ENCODE measurements around the gene DIAPH1. TPM values are rescaled to one million over a fixed set of nuclear protein-coding genes. Genes with fewer than 3 reads are reported as not detected.

The DIAPH1 gene
- total RNA-seq, 1 experiment from 2014 or later, result 117 TPM

DNA sequence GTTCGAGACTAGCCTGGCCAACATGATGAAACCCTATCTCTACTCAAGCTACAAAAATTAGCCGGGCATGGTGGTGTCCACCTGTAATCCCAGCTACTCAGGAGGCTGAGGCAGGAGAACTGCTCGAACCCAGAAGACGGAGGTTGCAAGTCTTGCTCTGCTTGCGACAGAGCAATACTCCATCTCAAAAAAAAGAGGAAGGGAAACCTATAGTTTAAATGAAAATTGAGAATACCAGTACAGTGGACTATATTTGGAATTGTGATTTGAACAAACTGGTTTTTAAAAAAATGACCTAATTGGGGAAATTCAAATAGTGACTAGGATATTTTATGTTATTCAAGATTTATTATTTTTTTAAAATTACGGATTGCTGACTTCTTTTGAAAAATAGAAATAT is 33.2 kb downstream of the DIAPH1 start:
- H3K79me2 ChIP-seq (ENCODE audit: insufficient read depth, low read length), result no peaks in the 10 kb centered on the region; the same call in 1 of the 2 replicates
- H2BK120ac ChIP-seq (ENCODE audit: low read depth, low read length, poor library complexity, severe bottlenecking), result no peak overlapping the region
- no CpG with 5 or more reads among the region's 6 CpGs for WGBS (ENCODE audit: extremely low coverage, insufficient read length, low lambda C conversion rate)
- no peak overlapping the region for H3K4ac ChIP-seq (ENCODE audit: low read depth, low read length)
- H3K27me3 ChIP-seq (ENCODE audit: insufficient read depth, low read length), result no peaks in the 10 kb centered on the region
- no peak overlapping the region for H3K14ac ChIP-seq (ENCODE audit: insufficient read depth, low read length)
- no peak overlapping the region for H3K27ac ChIP-seq (ENCODE audit: insufficient read length, low read depth, low read length)
- H3K79me1 ChIP-seq (ENCODE audit: insufficient read depth, low read depth, low read length, poor library complexity, severe bottlenecking), result peaks cover 6% of the 10 kb centered on the region
- H3K23me2 ChIP-seq (ENCODE audit: insufficient read length, low read depth, low read length, poor library complexity, severe bottlenecking), result no peaks in the 10 kb centered on the region
- H4K5ac ChIP-seq (ENCODE audit: insufficient read length, low read depth, low read length), result no peak overlapping the region
- no peak overlapping the region for H3T11ph ChIP-seq (ENCODE audit: low read length)
- H3K36me3 Mint-ChIP-seq (ENCODE audit: insufficient read depth in 1 of 3, low read depth in 3 of 3), result peaks cover 17 to 60% (median 44%) of the 10 kb centered on the region in 3 experiments; a peak in 6 of 7 replicates
- no peak overlapping the region for H3K4me2 ChIP-seq (ENCODE audit: insufficient read depth, insufficient read length, low read length)
- no peak overlapping the region for H3K27ac Mint-ChIP-seq
- no peaks in the 10 kb centered on the region for H3K9me3 Mint-ChIP-seq
- H3K56ac ChIP-seq (ENCODE audit: insufficient read length, low read depth, low read length), result no peak overlapping the region
- no peak for DNase-seq
- TF ChIP-seq, protein P1, sequence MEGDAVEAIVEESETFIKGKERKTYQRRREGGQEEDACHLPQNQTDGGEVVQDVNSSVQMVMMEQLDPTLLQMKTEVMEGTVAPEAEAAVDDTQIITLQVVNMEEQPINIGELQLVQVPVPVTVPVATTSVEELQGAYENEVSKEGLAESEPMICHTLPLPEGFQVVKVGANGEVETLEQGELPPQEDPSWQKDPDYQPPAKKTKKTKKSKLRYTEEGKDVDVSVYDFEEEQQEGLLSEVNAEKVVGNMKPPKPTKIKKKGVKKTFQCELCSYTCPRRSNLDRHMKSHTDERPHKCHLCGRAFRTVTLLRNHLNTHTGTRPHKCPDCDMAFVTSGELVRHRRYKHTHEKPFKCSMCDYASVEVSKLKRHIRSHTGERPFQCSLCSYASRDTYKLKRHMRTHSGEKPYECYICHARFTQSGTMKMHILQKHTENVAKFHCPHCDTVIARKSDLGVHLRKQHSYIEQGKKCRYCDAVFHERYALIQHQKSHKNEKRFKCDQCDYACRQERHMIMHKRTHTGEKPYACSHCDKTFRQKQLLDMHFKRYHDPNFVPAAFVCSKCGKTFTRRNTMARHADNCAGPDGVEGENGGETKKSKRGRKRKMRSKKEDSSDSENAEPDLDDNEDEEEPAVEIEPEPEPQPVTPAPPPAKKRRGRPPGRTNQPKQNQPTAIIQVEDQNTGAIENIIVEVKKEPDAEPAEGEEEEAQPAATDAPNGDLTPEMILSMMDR (conservative IDR thresholded peaks at IDR 0.05), result no peak
- no peaks in the 10 kb centered on the region for H3K4me1 ChIP-seq (ENCODE audit: insufficient read depth, low read length)
- H3K23ac ChIP-seq (ENCODE audit: insufficient read length, low read depth, low read length), result no peak overlapping the region
- no peak overlapping the region for H2BK20ac ChIP-seq (ENCODE audit: low read depth, low read length, poor library complexity, severe bottlenecking)
- no peak overlapping the region for H4K91ac ChIP-seq (ENCODE audit: insufficient read length, low read depth, low read length)
- no peak overlapping the region for H2AK5ac ChIP-seq (ENCODE audit: insufficient read length, low read length)
- H3K4me1 Mint-ChIP-seq, result no peaks in the 10 kb centered on the region
- H2BK5ac ChIP-seq (ENCODE audit: insufficient read length, low read length), result no peak overlapping the region
- no peak overlapping the region for H2AFZ ChIP-seq (ENCODE audit: low read length)
- no peak overlapping the region for H4K8ac ChIP-seq (replicated peaks; ENCODE audit: insufficient read length, low read depth, low read length)
- H3K9ac ChIP-seq (ENCODE audit: extremely low read depth, insufficient read length, low read length), result no peak overlapping the region
- H3K9me3 ChIP-seq (ENCODE audit: control insufficient read depth, low read depth, low read length), result no peaks in the 10 kb centered on the region
- no peak overlapping the region for H2BK15ac ChIP-seq (ENCODE audit: low read depth, low read length)
- H3K4me3 Mint-ChIP-seq, result no peak overlapping the region
- no peak overlapping the region for H2BK12ac ChIP-seq (ENCODE audit: insufficient read length, low read depth, low read length)
- H3K27me3 Mint-ChIP-seq (ENCODE audit: low read depth), result no peaks in the 10 kb centered on the region
- H4K20me1 ChIP-seq (ENCODE audit: control insufficient read depth, insufficient read depth, insufficient read length), result no peaks in the 10 kb centered on the region
- H3K18ac ChIP-seq (ENCODE audit: insufficient read length, low read depth, low read length), result no peak overlapping the region

Measured in H9 (cell line).